A549 (cell line): ENCODE data around the gene C1orf174.

Experiments
- CBX2 ChIP-seq: fragments of 200-600 bp; sonication (generic); IDR thresholded peaks from 2 replicates; pipeline ENCODE4 v1.6.1; 2016; ENCODE audit warnings: low read depth, mild to moderate bottlenecking, borderline replicate concordance
- EP300 ChIP-seq, 2 experiments: fragments of >200 bp; sonication (Bioruptor Twin); formaldehyde crosslinking; IDR thresholded peaks; 2 replicates in 1 of 2; 3 replicates in 1 of 2; pipeline ENCODE4 v1.6.1; 2016 to 2017
- MAFK ChIP-seq: fragments of 450-650 bp; IDR thresholded peaks from 2 replicates; pipeline ENCODE4 v1.6.1; 2014; ENCODE audit not compliant: partially characterized antibody
- MAZ ChIP-seq: fragments of 150-350 bp; IDR thresholded peaks from 2 replicates; pipeline ENCODE4 v1.6.1; 2014; ENCODE audit warnings: antibody characterized with exemption, low read depth, low read length, borderline replicate concordance
- NR3C1 ChIP-seq: fragments of >200 bp; sonication (Bioruptor Twin); formaldehyde crosslinking; IDR thresholded peaks from 3 replicates; pipeline ENCODE4 v1.6.1; 2017
- RAD21 ChIP-seq, 2 experiments: fragments of >200 bp in 1 of 2; sonication (Bioruptor Twin) in 1 of 2; formaldehyde crosslinking in 1 of 2; IDR thresholded peaks in 1 of 2; conservative IDR thresholded peaks in 1 of 2; 2 replicates in 1 of 2; 3 replicates in 1 of 2; pipeline ENCODE4 v1.6.1; 2012 to 2018; ENCODE audit warnings: inconsistent platforms in 1 of 2
- RFX5 ChIP-seq: fragments of 450-650 bp; IDR thresholded peaks from 2 replicates; pipeline ENCODE4 v1.7.1; 2014; ENCODE audit warnings: antibody characterized with exemption, mild to moderate bottlenecking, moderate library complexity
- ZFP36 ChIP-seq: fragments of 450-650 bp; IDR thresholded peaks from 2 replicates; pipeline ENCODE4 v1.6.1; 2014; ENCODE audit warnings: borderline replicate concordance; ENCODE audit not compliant: partially characterized antibody
- TF ChIP-seq, protein P1 (sequence below): IDR thresholded peaks from 2 replicates; pipeline ENCODE4 v1.6.1; 2012
- TF ChIP-seq, protein P2 (sequence below): fragments of >200 bp; sonication (Bioruptor Twin); formaldehyde crosslinking; IDR thresholded peaks from 3 replicates; pipeline ENCODE4 v1.5.1; 2016
- TF ChIP-seq, protein P3 (sequence below): IDR thresholded peaks from 2 replicates; pipeline ENCODE4 v1.6.1; 2012

GRCh38 chr1:3879787-3880428 is 20.2 kb downstream of the C1orf174 start:
- TF ChIP-seq RFX5 (no peak), EP300 (IDR thresholded peaks at IDR 0.05) (no peak), MAZ (no peak), RAD21 (conservative IDR thresholded peaks at IDR 0.05 in 1 of 2, IDR thresholded peaks at IDR 0.05 in 1 of 2) (no peak), ZFP36 (no peak), NR3C1 (no peak), MAFK (no peak), CBX2 (no peak)
- TF ChIP-seq, protein P1, sequence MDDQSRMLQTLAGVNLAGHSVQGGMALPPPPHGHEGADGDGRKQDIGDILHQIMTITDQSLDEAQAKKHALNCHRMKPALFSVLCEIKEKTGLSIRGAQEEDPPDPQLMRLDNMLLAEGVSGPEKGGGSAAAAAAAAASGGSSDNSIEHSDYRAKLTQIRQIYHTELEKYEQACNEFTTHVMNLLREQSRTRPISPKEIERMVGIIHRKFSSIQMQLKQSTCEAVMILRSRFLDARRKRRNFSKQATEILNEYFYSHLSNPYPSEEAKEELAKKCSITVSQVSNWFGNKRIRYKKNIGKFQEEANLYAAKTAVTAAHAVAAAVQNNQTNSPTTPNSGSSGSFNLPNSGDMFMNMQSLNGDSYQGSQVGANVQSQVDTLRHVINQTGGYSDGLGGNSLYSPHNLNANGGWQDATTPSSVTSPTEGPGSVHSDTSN = no peak
- TF ChIP-seq, protein P2, sequence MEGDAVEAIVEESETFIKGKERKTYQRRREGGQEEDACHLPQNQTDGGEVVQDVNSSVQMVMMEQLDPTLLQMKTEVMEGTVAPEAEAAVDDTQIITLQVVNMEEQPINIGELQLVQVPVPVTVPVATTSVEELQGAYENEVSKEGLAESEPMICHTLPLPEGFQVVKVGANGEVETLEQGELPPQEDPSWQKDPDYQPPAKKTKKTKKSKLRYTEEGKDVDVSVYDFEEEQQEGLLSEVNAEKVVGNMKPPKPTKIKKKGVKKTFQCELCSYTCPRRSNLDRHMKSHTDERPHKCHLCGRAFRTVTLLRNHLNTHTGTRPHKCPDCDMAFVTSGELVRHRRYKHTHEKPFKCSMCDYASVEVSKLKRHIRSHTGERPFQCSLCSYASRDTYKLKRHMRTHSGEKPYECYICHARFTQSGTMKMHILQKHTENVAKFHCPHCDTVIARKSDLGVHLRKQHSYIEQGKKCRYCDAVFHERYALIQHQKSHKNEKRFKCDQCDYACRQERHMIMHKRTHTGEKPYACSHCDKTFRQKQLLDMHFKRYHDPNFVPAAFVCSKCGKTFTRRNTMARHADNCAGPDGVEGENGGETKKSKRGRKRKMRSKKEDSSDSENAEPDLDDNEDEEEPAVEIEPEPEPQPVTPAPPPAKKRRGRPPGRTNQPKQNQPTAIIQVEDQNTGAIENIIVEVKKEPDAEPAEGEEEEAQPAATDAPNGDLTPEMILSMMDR = no peak
- TF ChIP-seq, protein P3, sequence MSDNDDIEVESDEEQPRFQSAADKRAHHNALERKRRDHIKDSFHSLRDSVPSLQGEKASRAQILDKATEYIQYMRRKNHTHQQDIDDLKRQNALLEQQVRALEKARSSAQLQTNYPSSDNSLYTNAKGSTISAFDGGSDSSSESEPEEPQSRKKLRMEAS = no peak
